ENCODE results near the gene ERBB3. TPM values are rescaled to one million over a fixed set of nuclear protein-coding genes. Genes with fewer than 3 reads are reported as not detected.
"Not testable (repeated sequence)": the region's sequence is repeated elsewhere in the genome, so short reads cannot be mapped to it uniquely, and the experiment has no call there.

The ERBB3 gene
- total and polyA plus RNA-seq, 9 donors, result 0.72 to 20.6 (median 3.3) TPM

GRCh38 chr12:56053407-56053893 lies 26.5 kb upstream of the ERBB3 start:
- TF ChIP-seq CTCF (IDR thresholded peaks at IDR 0.05) (no peak), POLR2A (IDR thresholded peaks at IDR 0.05) (no peak), EP300 (IDR thresholded peaks at IDR 0.05) (no peak)
- intact Hi-C loops (cut with DNase I), result no loop called here
- no peaks in the 10 kb centered on the region for H3K9me3 ChIP-seq
- H3K27me3 ChIP-seq, result no peaks in the 10 kb centered on the region
- DNase-seq, result no peak
- no peak overlapping the region for H3K4me3 ChIP-seq
- H3K27ac ChIP-seq, result no peak overlapping the region
- H3K36me3 ChIP-seq, result no peaks in the 10 kb centered on the region
- no peaks in the 10 kb centered on the region for H3K4me1 ChIP-seq (ENCODE audit: insufficient read depth)
- 71 to 81% (median 72%) methylated on average over 6 of the region's 6 CpGs for WGBS, 3 donors

GRCh38 chr12:56059964-56060363 lies 20.0 kb upstream of the ERBB3 start:
- H3K4me1 ChIP-seq (ENCODE audit: insufficient read depth); DNase-seq; H3K4me3 ChIP-seq; H3K9me3 ChIP-seq; H3K27me3 ChIP-seq; intact Hi-C loops (cut with DNase I); H3K27ac ChIP-seq; H3K36me3 ChIP-seq: not testable (repeated sequence)
- WGBS, 3 donors, result 88 to 95% (median 89%) methylated on average over 8 of the region's 8 CpGs

GRCh38 chr12:56061982-56062381 lies 18.0 kb upstream of the ERBB3 start:
- Histone ChIP-seq H3K27me3 (no peaks in the 10 kb centered on the region), H3K9me3 (no peaks in the 10 kb centered on the region), H3K36me3 (no peaks in the 10 kb centered on the region), H3K27ac (no peak overlapping the region), H3K4me1 (ENCODE audit: insufficient read depth) (no peaks in the 10 kb centered on the region), H3K4me3 (no peak overlapping the region)
- intact Hi-C loops (cut with DNase I), result no loop called here
- WGBS, 3 donors, result 64 to 71% (median 69%) methylated on average over 5 of the region's 5 CpGs
- TF ChIP-seq CTCF (IDR thresholded peaks at IDR 0.05) (no peak), EP300 (IDR thresholded peaks at IDR 0.05) (no peak)
- no peak for DNase-seq

GRCh38 chr12:56062996-56063395 lies 17.0 kb upstream of the ERBB3 start:
- intact Hi-C loops (cut with DNase I), result no loop called here
- Histone ChIP-seq H3K27me3 (no peaks in the 10 kb centered on the region), H3K9me3 (no peaks in the 10 kb centered on the region), H3K36me3 (no peaks in the 10 kb centered on the region), H3K27ac (no peak overlapping the region), H3K4me3 (no peak overlapping the region), H3K4me1 (ENCODE audit: insufficient read depth) (no peaks in the 10 kb centered on the region)
- DNase-seq, result no peak
- no peak for TF ChIP-seq POLR2A (IDR thresholded peaks at IDR 0.05)
- TF ChIP-seq EP300 (IDR thresholded peaks at IDR 0.05), result no peak
- no peak for TF ChIP-seq CTCF (IDR thresholded peaks at IDR 0.05)

- Histone ChIP-seq H3K27ac (no peak overlapping the region), H3K27me3 (no peaks in the 10 kb centered on the region), H3K4me3 (no peak overlapping the region), H3K9me3 (no peaks in the 10 kb centered on the region), H3K4me1 (ENCODE audit: insufficient read depth) (no peaks in the 10 kb centered on the region), H3K36me3 (no peaks in the 10 kb centered on the region)
- no peak for DNase-seq
- no peak for TF ChIP-seq POLR2A (IDR thresholded peaks at IDR 0.05)
- TF ChIP-seq EP300 (IDR thresholded peaks at IDR 0.05), result no peak
- no peak for TF ChIP-seq CTCF (IDR thresholded peaks at IDR 0.05)
- intact Hi-C loops (cut with DNase I), result no loop called here
- WGBS, 3 donors, result 49 to 68% (median 55%) methylated on average over 4 of the region's 4 CpGs
These were observed 8.3 kb upstream of the ERBB3 start for GRCh38 chr12:56071648-56072047.
